HEK293 (cell line): ENCODE data around the gene PPP1R15B.
A peak's percentile ranks its signal among the peaks of the same experiment; 100 is the strongest.

Experiments used
- CTCF ChIA-PET: fragments of 350-600 bp; formaldehyde crosslinking; extraction: SDS; loops from one replicate; lab custom pipeline; 2021; ENCODE audit warnings: antibody characterized with exemption; lab: Yijun Ruan, JAX
- POLR2A ChIA-PET: fragments of 300-600 bp; formaldehyde crosslinking; extraction: SDS; loops from one replicate; lab custom pipeline; 2020; ENCODE audit warnings: antibody characterized with exemption, inconsistent platforms; lab: Yijun Ruan, JAX
- H3K27ac ChIP-seq: fragments of 200-500 bp; sonication (Bioruptor generic); 2 replicates; pipeline ENCODE4 v1.5.1; 2014; ENCODE audit warnings: low read depth, low read length, control low read depth, inconsistent platforms; ENCODE audit errors: extremely low read depth
- H3K36me3 ChIP-seq, 2 experiments: fragments of 200-500 bp in 1 of 2; sonication (Bioruptor generic) in 1 of 2; 1 replicate in 1 of 2; 2 replicates in 1 of 2; pipeline ENCODE4 v1.5.1; 2014 to 2017; ENCODE audit warnings: inconsistent platforms in 2 of 2, low read length in 2 of 2; ENCODE audit not compliant: control insufficient read depth in 2 of 2, insufficient read depth in 1 of 2
- H3K4me1 ChIP-seq: fragments of 200-500 bp; sonication (Bioruptor generic); 2 replicates; pipeline ENCODE4 v1.5.1; 2014; ENCODE audit warnings: mild to moderate bottlenecking, low read length, inconsistent platforms; ENCODE audit not compliant: control insufficient read depth, insufficient read depth
- H3K4me3 ChIP-seq: 2 replicates; pipeline ENCODE4 v1.5.1; 2011; ENCODE audit warnings: low read depth, mild to moderate bottlenecking, control low read depth, low read length, moderate library complexity
- H3K9me3 ChIP-seq: fragments of 200-500 bp; sonication (Bioruptor generic); 2 replicates; pipeline ENCODE4 v1.5.1; 2014; ENCODE audit warnings: low read depth, low read length, inconsistent platforms; ENCODE audit not compliant: control insufficient read depth, insufficient read depth
- BCL11A ChIP-seq: fragments of 450-650 bp; formaldehyde crosslinking; IDR thresholded peaks from 2 replicates; pipeline ENCODE4 v1.5.1; 2016; ENCODE audit warnings: low read depth, missing biosample characterization, missing genetic modification characterization
- BCL6B ChIP-seq: fragments of 450-650 bp; formaldehyde crosslinking; IDR thresholded peaks from 2 replicates; pipeline ENCODE4 v1.5.1; 2017; ENCODE audit warnings: missing biosample characterization, missing genetic modification characterization
- GLI4 ChIP-seq: fragments of 450-650 bp; formaldehyde crosslinking; IDR thresholded peaks from 2 replicates; pipeline ENCODE4 v1.5.1; 2016; ENCODE audit warnings: missing biosample characterization, missing genetic modification characterization
- KLF10 ChIP-seq: fragments of 450-650 bp; IDR thresholded peaks from 2 replicates; pipeline ENCODE4 v1.5.1; 2018; ENCODE audit warnings: missing biosample characterization, mild to moderate bottlenecking, missing genetic modification characterization
- KLF17 ChIP-seq: fragments of 450-650 bp; formaldehyde crosslinking; IDR thresholded peaks from 2 replicates; pipeline ENCODE4 v1.5.1; 2016; ENCODE audit warnings: missing biosample characterization, missing genetic modification characterization
- PRDM10 ChIP-seq: fragments of 450-650 bp; formaldehyde crosslinking; IDR thresholded peaks from 2 replicates; pipeline ENCODE4 v1.5.1; 2016; ENCODE audit warnings: missing biosample characterization, missing genetic modification characterization
- RBAK ChIP-seq: fragments of 450-650 bp; formaldehyde crosslinking; IDR thresholded peaks from 2 replicates; pipeline ENCODE4 v1.5.1; 2016; ENCODE audit warnings: missing biosample characterization, missing genetic modification characterization
- ZBTB8A ChIP-seq: fragments of 450-650 bp; formaldehyde crosslinking; IDR thresholded peaks from 2 replicates; pipeline ENCODE4 v1.5.1; 2016; ENCODE audit warnings: missing biosample characterization, missing genetic modification characterization
- ZNF112 ChIP-seq: fragments of 450-650 bp; formaldehyde crosslinking; IDR thresholded peaks from 2 replicates; pipeline ENCODE4 v1.5.0; 2017; ENCODE audit warnings: missing biosample characterization, missing genetic modification characterization
- ZNF239 ChIP-seq: fragments of 450-650 bp; formaldehyde crosslinking; IDR thresholded peaks from 2 replicates; pipeline ENCODE4 v1.5.1; 2016; ENCODE audit warnings: missing biosample characterization, missing genetic modification characterization
- ZNF248 ChIP-seq: fragments of 450-650 bp; formaldehyde crosslinking; IDR thresholded peaks from 2 replicates; pipeline ENCODE4 v1.5.1; 2017; ENCODE audit warnings: missing biosample characterization, missing genetic modification characterization
- ZNF449 ChIP-seq: fragments of 450-650 bp; formaldehyde crosslinking; IDR thresholded peaks from 2 replicates; pipeline ENCODE4 v1.5.1; 2017; ENCODE audit warnings: missing biosample characterization, mild to moderate bottlenecking, missing genetic modification characterization, moderate library complexity
- ZNF513 ChIP-seq: fragments of 450-650 bp; IDR thresholded peaks from 2 replicates; pipeline ENCODE4 v1.5.1; 2018; ENCODE audit warnings: missing biosample characterization, missing genetic modification characterization
- ZNF544 ChIP-seq: fragments of 450-650 bp; formaldehyde crosslinking; IDR thresholded peaks from 2 replicates; pipeline ENCODE4 v1.5.0; 2017; ENCODE audit warnings: missing biosample characterization, missing genetic modification characterization
- ZNF549 ChIP-seq: fragments of 450-650 bp; IDR thresholded peaks from 2 replicates; pipeline ENCODE4 v1.5.1; 2018; ENCODE audit warnings: missing biosample characterization, missing genetic modification characterization, mild to moderate bottlenecking, inconsistent platforms, moderate library complexity
- ZNF626 ChIP-seq: fragments of 450-650 bp; sonication (Bioruptor Pico); formaldehyde crosslinking; IDR thresholded peaks from 2 replicates; pipeline ENCODE4 v1.5.1; 2018; ENCODE audit warnings: missing biosample characterization, missing genetic modification characterization, inconsistent platforms
- ZSCAN16 ChIP-seq: fragments of 450-650 bp; formaldehyde crosslinking; IDR thresholded peaks from 2 replicates; pipeline ENCODE4 v1.5.1; 2016; ENCODE audit warnings: missing biosample characterization, missing genetic modification characterization

The PPP1R15B gene

DNA sequence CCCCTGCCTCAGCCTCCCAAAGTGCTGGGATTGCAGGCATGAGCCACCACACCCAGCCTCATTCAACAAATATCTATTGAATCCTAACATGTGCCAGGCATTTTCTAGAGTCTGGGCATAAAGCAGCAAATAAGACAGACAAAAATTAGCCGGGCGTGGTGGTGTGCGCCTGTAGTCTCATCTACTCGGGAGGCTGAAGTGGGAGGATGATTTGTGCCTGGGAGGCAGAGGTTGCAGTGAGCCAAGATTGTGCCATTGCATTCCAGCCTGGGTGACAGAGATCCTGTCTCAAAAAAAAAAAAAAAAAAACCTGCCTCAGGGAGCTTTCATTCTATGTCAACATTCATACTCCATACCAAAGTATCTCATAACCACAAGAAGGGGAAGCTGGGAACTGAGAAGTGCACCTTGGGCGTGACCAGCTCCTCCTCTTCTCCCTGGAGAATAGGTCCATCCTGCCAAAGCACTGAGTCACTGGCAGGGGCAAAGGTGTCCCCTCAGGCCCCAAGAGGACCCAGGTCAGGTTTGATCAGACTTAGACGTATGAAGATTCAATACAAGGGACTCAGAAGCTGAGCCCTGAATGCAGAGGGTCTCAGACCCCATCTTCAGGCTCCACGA, 36.8 kb upstream of the PPP1R15B start:
- Histone ChIP-seq H3K4me3 (no peak overlapping the region), H3K4me1 (peaks cover 3% of the 10 kb centered on the region; the same call in 1 of the 2 replicates), H3K27ac (no peak overlapping the region), H3K9me3 (no peaks in the 10 kb centered on the region), H3K36me3 (peaks cover 5 to 19% of the 10 kb centered on the region in 2 experiments; a peak in 2 of 3 replicates)
- TF ChIP-seq PRDM10 (tag by site-specific recombination) (peak; percentile 26; the same call in 1 of the 2 replicates), KLF17 (tag by site-specific recombination) (peak; percentile 22; the same call in 1 of the 2 replicates), ZNF112 (tag by site-specific recombination) (no peak)
- POLR2A ChIA-PET: interaction anchor here (1.0 to 2.8 kb wide), 2 partner anchors 46 to 49 kb away, joined by 3 to 20 read pairs; partner anchors contain the start of gene PIK3C2B
- CTCF ChIA-PET: interaction anchor here (0.7 to 10.8 kb wide), 6 partner anchors 17 to 383 kb away, joined by 3 to 314 read pairs (median 3); partner anchors contain the start of gene PIK3C2B

DNA sequence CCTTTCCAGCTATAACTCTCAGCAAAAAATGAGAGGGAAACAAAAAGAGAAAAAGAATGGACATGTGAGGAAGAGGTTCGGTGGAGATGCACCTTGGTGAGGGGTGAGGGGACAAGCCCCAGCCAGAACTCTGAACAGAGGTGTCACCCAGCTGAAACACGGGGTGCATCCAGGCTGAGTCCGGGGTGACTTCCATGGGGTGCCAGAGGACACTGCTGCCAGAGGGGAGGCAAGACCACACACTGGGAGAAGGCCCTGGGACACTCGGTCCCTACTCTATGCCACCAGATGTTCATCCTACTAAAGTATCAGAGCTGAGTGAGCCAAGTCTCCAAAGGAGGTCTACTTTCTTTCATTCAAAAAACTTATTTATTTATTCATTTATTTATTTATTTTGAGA, 36.1 kb upstream of the PPP1R15B start:
- CTCF ChIA-PET: interaction anchor here (0.6 to 10.8 kb wide), 8 partner anchors 8 to 359 kb away, joined by 4 to 314 read pairs (median 10); partner anchors contain the start of gene PIK3C2B
- Histone ChIP-seq H3K9me3 (no peaks in the 10 kb centered on the region), H3K27ac (no peak overlapping the region), H3K36me3 (peaks cover 5 to 26% of the 10 kb centered on the region in 2 experiments; a peak in 2 of 3 replicates), H3K4me1 (peaks cover 3% of the 10 kb centered on the region; the same call in 1 of the 2 replicates), H3K4me3 (no peak overlapping the region)
- TF ChIP-seq ZNF239 (no peak), BCL6B (no peak), RBAK (tag by site-specific recombination) (no peak), BCL11A (tag by site-specific recombination) (no peak), ZNF549 (tag by site-specific recombination) (no peak), KLF10 (tag by site-specific recombination) (no peak), ZNF449 (no peak), ZNF513 (tag by site-specific recombination) (no peak), ZNF626 (no peak), GLI4 (no peak), ZNF248 (tag by site-specific recombination) (no peak), ZNF544 (no peak), ZBTB8A (tag by site-specific recombination) (no peak), ZSCAN16 (tag by site-specific recombination) (no peak)
- TF ChIP-seq, all 188 proteins: peak for 0
- POLR2A ChIA-PET: interaction anchor here (1.0 to 2.8 kb wide), 2 partner anchors 47 to 50 kb away, joined by 3 to 20 read pairs; partner anchors contain the start of gene PIK3C2B
